ENCODE results near the gene OOSP2.

OOSP2 gene

DNA sequence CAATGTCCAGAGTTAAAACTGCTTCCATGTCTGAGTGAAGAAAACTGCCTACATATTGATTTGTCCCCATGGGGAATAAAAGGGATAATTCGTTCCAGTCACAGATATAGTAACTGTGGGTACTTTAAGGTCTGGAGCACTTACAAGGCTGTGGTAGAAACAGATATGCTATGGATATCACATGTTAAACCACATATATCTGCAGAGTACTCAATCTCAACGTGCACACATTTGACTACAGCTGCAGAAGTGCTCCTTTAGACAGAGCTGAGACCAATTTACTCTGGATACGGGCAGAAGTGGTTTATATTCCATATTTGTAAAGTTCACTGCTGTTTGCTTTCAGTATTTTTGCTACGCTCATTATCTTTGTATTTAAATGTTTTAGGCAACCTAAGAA, 38.5 kb downstream of the OOSP2 start:
- DNase-seq, result no peak

DNA sequence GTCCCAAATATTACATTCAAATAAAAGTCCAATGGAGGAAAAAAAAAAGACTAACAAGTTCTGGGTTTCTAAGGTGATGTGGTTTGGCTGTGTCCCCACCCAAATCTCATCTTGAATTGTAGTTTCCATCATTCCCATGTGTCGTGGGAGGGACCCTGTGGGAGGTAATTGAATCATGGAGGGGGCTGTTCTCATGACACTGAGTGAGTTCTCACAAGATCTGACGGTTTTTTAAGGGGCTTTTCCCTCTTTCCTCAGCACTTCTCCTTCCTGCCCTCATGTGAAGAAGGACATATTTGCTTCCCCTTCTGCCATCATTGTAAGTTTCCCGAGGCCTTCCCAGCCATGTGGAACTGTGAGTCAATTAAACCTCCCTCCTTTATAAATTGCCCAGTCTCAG, 40.3 kb downstream of the OOSP2 start:
- no peak for DNase-seq

DNA sequence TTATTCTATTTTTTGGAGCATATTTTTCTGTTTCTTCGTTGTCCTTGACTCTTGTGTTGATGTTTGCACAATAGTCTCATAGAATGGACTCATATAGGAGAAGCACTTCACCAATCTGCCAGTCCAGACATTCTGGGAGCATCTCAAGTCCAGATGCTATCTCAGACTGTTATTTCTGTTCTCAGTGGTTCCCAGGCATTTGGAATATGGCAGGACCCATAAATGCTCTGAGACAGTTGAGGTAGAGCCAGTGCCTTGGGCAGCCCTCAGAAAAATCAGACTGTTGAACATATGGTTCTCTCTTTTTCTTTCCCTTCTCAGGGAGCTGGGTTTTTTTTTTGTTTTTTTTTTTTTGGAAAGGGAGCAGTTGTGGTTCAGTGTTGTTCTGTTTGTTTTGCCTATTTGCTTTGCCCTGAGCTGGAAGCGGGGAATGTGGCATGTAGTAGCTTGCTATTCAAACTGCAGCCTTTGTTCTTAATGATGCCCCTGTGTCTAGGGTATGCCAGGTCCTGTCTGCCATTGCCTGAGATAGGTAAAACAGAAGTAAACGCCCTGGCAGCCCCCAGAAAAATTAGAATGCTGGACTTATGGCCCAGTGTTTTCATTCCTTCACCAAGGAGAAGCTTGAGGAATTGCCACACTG, 44.5 kb downstream of the OOSP2 start:
- no peak for DNase-seq

DNA sequence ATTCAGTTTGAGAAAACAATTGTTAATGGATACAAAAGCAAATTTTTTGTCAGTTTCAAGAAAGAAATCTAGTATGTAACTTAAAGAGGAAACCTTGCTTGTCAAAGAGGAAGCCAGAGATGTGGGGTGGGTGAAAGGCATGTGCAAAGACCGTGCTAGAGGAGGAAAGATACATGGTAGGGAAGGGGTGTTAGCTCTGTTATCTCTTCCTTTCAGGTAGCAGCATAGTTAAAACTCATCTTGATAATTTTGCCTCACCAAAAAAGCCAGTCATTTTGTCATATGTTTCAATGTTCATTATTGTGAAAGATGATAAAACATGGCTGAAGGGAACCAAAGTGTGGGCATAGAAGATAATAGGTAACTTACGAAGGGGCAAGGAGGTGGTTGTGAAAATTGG, 45.7 kb downstream of the OOSP2 start:
- no peak for DNase-seq

DNA sequence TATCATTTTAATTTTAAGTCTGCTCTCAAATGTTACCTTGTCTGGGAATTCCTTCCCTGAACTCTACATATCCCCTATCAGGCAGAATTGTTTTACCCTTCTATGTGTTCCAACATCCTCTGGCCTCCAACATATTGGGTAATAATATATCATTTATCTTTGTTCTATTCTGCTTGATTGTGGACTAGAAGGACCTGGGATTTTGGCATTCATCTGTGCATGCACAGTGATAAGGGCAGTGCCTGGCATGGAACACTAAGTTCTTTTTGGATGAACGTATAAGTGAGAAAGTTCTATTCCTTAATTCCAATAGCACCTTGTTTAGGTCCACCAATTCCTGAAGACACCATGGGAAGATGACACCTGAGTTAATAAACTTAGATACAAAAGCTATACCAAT, 47.0 kb downstream of the OOSP2 start:
- DNase-seq, result no peak

DNA sequence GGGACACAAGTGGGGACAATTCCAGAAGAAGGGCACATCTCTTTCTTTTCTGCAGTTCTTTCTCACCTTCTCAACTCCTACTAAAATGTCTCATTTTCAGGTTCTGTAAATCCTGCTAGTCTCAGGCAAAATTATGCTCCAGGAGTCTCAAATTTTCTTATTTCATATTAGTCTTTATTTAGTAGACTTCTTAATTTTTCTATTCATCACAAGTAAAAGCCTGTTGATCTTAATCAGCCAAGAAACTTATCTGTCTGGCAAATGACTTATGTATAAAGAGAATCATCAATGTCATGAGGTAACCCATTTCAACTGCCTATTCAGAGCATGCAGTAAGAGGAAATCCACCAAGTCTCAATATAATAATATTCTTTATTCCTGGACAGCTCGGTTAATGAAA, 48.2 kb downstream of the OOSP2 start, which contains the start of gene MS4A2:
Gene MS4A2 (plus strand): TSS at position 301 of the 400 bp plus-strand sequence. CDS start 102 bp downstream, outside the sequence.
- DNase-seq, result no peak

DNA sequence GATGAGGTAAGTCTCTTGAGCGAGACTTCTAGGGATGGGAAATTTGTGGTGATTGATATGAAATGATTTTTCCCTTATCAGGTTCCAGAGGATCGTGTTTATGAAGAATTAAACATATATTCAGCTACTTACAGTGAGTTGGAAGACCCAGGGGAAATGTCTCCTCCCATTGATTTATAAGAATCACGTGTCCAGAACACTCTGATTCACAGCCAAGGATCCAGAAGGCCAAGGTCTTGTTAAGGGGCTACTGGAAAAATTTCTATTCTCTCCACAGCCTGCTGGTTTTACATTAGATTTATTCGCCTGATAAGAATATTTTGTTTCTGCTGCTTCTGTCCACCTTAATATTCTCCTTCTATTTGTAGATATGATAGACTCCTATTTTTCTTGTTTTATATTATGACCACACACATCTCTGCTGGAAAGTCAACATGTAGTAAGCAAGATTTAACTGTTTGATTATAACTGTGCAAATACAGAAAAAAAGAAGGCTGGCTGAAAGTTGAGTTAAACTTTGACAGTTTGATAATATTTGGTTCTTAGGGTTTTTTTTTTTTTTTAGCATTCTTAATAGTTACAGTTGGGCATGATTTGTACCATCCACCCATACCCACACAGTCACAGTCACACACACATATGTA, 55.4 kb downstream of the OOSP2 start:
- DNase-seq, result no peak

DNA sequence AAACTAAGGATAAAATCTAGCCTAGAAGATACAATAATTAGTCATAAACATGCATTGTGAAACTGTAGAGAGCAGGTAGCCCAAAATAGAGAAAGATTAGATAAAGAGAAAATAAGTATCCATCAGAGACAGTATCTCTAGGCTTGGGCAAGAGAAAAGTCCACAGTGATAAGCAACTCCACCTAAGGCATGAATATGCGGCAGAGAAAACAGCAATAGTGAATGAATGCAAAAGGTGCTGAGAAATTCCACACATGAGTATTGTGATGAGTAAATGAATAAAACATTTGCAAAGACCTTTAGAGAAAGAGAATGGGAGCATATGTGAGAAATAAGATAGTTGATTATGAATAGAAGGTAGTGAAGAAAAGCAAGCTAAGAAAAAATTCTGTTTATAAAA, 57.0 kb downstream of the OOSP2 start:
- no peak for DNase-seq

Measured in nucleus accumbens (tissue), 56 donors.